ENCODE results near the gene LACTB. TPM values are rescaled to one million over a fixed set of nuclear protein-coding genes. Genes with fewer than 3 reads are reported as not detected.

The LACTB gene
- total and polyA plus RNA-seq, 2 of the 4 experiments (the other 2 are of a cell fraction): 12.9 to 32.7 TPM

DNA sequence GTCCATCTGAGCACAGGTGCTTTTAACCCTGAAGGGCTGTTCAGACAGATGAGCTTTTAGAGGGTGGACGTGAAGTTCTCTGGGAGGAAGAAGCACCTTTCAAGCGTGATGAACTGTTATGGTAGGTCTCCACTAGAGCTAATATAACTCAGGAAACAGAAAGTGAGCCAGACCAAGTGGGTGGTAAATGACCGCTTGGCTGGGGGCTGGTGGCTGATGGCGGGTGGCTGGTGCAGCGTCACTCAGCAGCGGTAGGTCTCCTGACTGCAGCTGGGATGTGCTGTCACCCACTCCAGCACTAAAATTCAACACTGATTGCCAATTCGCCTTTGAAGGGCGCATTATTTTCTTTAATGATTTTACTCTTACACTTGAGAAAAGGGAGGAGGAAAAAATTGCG lies 31.2 kb upstream of the LACTB start:
- Histone ChIP-seq H4K20me1 (ENCODE audit: insufficient read depth, low read length) (no peaks in the 10 kb centered on the region), H2BK15ac (ENCODE audit: low read depth, low read length) (peak overlapping the region; percentile 88), H2BK20ac (ENCODE audit: low read depth, low read length) (peak overlapping the region; percentile 76), H2AFZ (replicated peaks; ENCODE audit: low read length, poor library complexity) (peak overlapping the region; percentile 18), H4K91ac (ENCODE audit: insufficient read depth, low read depth, low read length) (peak overlapping the region; percentile 57), H3K4ac (ENCODE audit: low read depth, low read length) (peak overlapping the region; percentile 74), H3K9ac (ENCODE audit: low read depth, low read length) (no peak overlapping the region), H3K79me1 (ENCODE audit: low read depth in 1 of 2, low read length in 2 of 2) (peaks cover 0 to 6% of the 10 kb centered on the region in 2 experiments; a peak in 2 of 4 replicates), H3K18ac (ENCODE audit: low read depth, low read length) (peak overlapping the region; percentile 18), H3K27me3 (ENCODE audit: control insufficient read depth, insufficient read depth, low read length) (no peaks in the 10 kb centered on the region), H3K36me3 (ENCODE audit: control insufficient read depth, insufficient read depth, low read length) (no peaks in the 10 kb centered on the region), H4K5ac (ENCODE audit: low read depth, low read length) (peak overlapping the region; percentile 46; the same call in 1 of the 2 replicates), H3K23ac (ENCODE audit: low read depth, low read length) (peak overlapping the region; percentile 22; the same call in 1 of the 2 replicates), H3K14ac (replicated peaks; ENCODE audit: low read depth, low read length) (peak overlapping the region; percentile 36; the same call in 1 of the 2 replicates), H2AK5ac (ENCODE audit: low read depth, low read length) (peak overlapping the region; percentile 57; the same call in 1 of the 2 replicates), H3K56ac (ENCODE audit: extremely low read depth, insufficient read depth, low read length) (no peak overlapping the region), H4K8ac (ENCODE audit: low read depth in 2 of 2, low read length in 2 of 2) (peak overlapping the region in 1 of 2 experiments; percentile 61; a peak in 2 of 4 replicates), H2AK9ac (replicated peaks; ENCODE audit: low read depth, low read length, poor library complexity) (no peak overlapping the region), H3K9me1 (ENCODE audit: insufficient read depth, low read length) (peaks cover 13% of the 10 kb centered on the region), H3K27ac (ENCODE audit: insufficient read depth, low read length) (no peak overlapping the region), H3K9me3 (ENCODE audit: control insufficient read depth, insufficient read depth, low read length) (no peaks in the 10 kb centered on the region), H2BK120ac (ENCODE audit: low read depth, low read length) (peak overlapping the region; percentile 77), H3K4me3 (ENCODE audit: insufficient read depth, low read depth, low read length) (no peak overlapping the region), H2BK5ac (ENCODE audit: low read depth, low read length, poor library complexity, severe bottlenecking) (peak overlapping the region; percentile 41), H3K4me1 (ENCODE audit: control insufficient read depth, insufficient read depth, low read length) (peaks cover 24% of the 10 kb centered on the region), H3K4me2 (ENCODE audit: low read depth, low read length) (no peak overlapping the region)
- ChIA-PET CTCF (interaction anchor here (0.6 kb wide), 1 partner anchor 305 kb away, joined by 4 read pairs; no protein-coding TSS in a partner anchor), POLR2A (ENCODE audit: unreplicated experiment) (no interaction called here)
- no peak for ATAC-seq (ENCODE audit: low read depth)
- dilution Hi-C loops (cut with HindIII; ENCODE audit: low sequenced_read_pairs, unreplicated experiment): no loop called here
- WGBS, 2 experiments (ENCODE audit: extremely low coverage in 2 of 2, insufficient read length in 1 of 2): no CpG with 5 or more reads among the region's 9 CpGs
- no peak for DNase-seq
- no peak for TF ChIP-seq MAFK (IDR thresholded peaks at IDR 0.05; ENCODE audit: low read depth, low read length)
- TF ChIP-seq RAD21 (IDR thresholded peaks at IDR 0.05; ENCODE audit: low read length): no peak
- TF ChIP-seq SMC3 (IDR thresholded peaks at IDR 0.05; ENCODE audit: low read depth, low read length): no peak
- TF ChIP-seq FOS (IDR thresholded peaks at IDR 0.05; ENCODE audit: low read depth, low read length): no peak
- TF ChIP-seq RFX5 (IDR thresholded peaks at IDR 0.05; ENCODE audit: low read depth, low read length): no peak
- in situ Hi-C loops (cut with MboI; ENCODE audit: low sequenced_read_pairs): no loop called here
- BruUV-seq (replicated peaks): no TSS peak
- intact Hi-C loops (cut with micrococcal nuclease): loop anchor here (5.0 to 10.0 kb wide), 2 partner anchors 238 to 314 kb away; no protein-coding TSS in a partner anchor

All from IMR-90 (cell line).